ENCODE data around the gene NPLOC4.

GRCh38 chr17:81662002-81662401 is 25.1 kb upstream of the NPLOC4 start:
- TF ChIP-seq CTCF (IDR thresholded peaks at IDR 0.05; ENCODE audit: insufficient read depth, low read length) (no peak), POLR2AphosphoS5 (IDR thresholded peaks at IDR 0.05; ENCODE audit: low read depth) (no peak), REST (IDR thresholded peaks at IDR 0.05; ENCODE audit: insufficient replicate concordance, low read depth) (no peak), GABPA (IDR thresholded peaks at IDR 0.05; ENCODE audit: low read depth) (no peak)

Measured in HL-60 (cell line).